ENCODE data around the gene DDX25.
"Not testable (repeated sequence)": the region's sequence is repeated elsewhere in the genome, so short reads cannot be mapped to it uniquely, and the experiment has no call there.

Gene DDX25

DNA sequence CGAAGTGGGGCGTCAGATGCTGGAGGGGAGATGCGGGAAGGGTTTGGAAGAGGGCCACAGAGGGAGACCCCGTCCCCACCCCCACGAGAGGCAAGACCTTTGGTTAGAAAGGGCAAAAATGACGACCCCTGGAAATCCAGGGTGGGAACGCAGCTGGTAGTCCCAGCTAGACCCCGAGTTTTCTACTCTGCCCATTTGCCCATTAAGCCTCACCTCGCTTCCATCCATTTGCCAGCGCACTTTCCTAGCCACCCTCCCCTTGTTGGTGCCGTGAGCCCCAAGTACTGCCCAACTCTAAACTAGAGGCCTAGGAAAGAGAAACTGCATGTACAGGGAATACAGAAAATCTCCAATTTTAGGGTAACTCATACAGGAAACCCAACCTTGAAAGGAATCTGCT, 370 bp downstream of the DDX25 start:
- no peak for DNase-seq (ENCODE audit: low spot score)

- no peak for DNase-seq (ENCODE audit: low spot score)
Observed at GRCh38 chr11:125910226-125910849, 6.0 kb downstream of the DDX25 start.

- DNase-seq (ENCODE audit: low spot score) = not testable (repeated sequence)
Observed at GRCh38 chr11:125914601-125915000, 10.3 kb downstream of the DDX25 start.

DNA sequence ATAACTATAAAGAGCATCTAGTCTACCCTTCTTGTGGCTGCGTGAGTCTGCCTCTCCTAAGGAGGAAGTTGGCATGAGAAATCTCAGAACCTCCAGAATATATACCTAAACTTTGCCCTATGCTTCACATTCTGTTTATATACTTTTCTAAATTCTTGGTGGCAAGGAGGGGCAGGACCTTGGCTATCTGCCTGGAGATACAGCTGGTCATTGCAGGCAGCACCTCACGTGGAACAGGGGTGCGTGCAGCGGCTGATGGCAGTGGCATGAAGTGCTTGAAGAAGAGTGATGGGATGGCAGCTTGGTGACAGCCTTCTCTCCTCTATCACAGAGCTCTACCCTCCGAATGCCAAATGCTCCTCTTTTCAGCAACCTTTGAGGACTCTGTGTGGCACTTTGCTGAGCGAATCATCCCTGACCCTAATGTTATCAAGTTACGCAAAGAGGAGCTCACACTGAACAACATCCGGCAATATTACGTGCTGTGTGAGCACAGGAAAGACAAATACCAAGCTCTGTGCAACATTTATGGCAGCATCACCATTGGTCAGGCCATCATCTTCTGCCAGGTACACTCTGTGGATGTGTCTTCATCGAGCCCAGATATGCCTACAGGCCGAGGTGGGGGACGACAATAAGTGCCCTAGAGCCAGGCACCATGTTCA, 12.5 kb downstream of the DDX25 start:
- no peak for DNase-seq (ENCODE audit: low spot score)

DNA sequence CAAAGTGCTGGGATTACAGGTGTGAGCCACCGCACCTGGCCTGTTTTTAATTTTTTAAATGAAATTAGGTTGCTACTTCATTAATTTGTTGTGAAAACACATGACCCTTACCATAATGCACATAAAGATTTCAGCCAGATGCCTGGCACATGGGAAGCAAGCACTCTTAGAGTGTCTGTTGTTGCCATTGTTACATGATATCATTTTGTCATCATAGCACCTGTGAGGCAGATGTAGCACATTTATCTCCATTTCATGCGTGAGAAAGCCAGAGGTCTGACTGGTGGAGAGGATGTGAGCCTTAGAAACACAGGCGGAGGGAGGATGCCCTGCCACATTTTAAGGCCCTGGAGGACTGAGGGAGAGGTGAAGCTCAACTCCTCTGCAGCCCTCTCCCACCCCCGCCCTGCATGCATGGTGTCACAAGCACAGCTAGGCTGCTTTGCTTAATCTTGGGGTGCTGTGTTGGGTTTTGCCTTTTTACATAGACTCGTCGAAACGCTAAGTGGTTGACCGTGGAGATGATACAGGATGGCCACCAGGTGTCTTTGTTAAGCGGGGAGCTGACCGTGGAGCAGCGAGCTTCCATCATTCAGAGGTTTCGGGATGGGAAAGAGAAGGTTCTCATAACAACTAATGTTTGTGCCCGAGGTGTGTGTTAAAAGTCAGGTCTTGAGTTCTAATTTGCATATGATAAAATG, 14.0 kb downstream of the DDX25 start:
- no peak for DNase-seq (ENCODE audit: low spot score)

GRCh38 chr11:125921042-125921441, 16.7 kb downstream of the DDX25 start:
- no peak for DNase-seq (ENCODE audit: low spot score)

GRCh38 chr11:125922156-125922555, 17.8 kb downstream of the DDX25 start:
- DNase-seq (ENCODE audit: low spot score) = no peak

DNA sequence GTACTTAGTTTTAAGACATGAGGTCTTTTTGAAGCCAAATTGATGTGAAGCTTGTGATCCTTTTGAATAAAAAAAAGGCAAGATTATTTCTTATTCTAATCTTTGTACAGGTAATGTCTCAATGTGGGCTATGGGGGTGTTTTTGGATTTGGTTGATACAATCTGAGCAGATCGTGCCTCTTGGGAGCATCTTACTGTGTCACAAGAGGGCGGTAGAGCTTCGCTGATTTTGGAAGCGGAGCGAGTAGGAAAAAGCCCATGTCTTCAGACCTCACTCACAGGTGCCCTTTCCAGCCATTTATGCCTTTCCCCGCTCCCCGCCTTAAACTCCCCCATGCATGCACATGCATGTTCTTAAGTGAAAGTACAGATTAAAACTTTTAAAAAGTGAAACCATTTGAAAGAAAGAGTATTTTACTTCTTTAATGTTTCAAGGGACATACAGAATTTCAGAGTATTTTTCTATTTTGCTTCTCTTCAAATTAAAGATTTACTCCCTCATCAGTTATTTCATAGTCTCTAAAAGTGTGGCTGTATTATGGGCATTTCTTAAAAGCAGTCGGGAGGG, 18.8 kb downstream of the DDX25 start:
- DNase-seq (ENCODE audit: low spot score) = peak; percentile 83

DNA sequence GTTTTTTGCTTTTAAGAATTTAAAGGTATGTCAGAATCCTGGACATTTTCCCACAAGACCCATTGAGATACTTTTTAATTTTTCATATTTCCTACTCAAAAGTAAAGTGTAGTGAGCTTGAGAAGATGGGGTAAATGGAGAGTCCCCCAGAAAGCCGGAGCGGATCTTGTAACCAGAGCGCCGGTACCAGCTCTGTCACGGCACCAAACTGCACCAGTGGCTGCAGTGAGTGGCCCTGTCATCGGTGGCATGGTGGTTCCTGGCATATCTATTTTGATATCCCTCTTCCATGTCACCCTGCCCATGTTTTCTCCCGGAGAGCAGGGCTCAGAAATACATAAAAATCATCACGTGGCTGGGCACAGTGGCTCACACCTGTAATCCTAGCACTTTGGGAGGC, 19.3 kb downstream of the DDX25 start:
- DNase-seq (ENCODE audit: low spot score) = no peak

- DNase-seq (ENCODE audit: low spot score) = no peak
Observed at GRCh38 chr11:125924384-125925007, 20.2 kb downstream of the DDX25 start.

DNA sequence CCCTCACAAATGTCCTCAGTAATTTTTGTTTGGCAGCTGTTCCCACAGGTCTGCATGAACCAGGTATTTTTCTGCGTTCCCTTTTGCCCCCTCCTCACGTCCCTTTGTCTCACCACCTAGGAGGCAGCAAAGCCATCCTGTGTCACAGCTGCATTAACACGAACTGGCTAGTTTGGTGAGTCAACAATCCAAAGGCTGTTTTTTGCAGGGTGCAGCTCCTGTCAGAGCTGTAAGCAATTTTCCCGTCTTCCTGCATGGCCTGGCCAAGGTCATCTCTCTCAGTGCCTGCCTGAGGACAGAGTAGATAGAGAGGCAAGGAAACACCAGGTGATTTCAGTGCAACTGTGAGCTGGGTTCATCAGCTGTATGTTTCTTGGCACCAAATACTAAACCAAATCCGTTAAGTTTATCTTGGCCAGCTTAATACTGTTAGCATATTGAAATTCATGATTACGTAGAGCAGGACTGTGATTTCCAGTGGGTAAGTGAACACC, 21.0 kb downstream of the DDX25 start:
- no peak for DNase-seq (ENCODE audit: low spot score)

DNA sequence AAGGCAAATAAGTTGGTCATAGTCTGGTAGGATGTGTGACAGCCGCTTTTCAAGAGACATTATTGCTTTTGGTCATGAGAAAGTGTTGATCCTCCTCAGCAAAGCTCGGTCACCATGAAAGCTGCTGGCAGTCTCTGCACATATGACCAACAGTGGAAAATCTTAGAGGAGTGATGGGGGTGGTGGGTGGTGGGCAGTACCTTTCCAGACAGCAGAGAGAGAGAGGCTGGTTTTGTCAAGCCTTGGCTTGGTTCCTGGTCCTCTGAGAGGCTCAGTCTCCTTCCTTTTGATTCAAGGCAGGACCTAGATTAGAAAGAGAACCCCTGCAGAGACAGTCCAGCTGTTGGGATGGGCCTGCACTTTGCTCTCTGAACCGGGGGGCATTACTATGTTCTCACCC, 21.5 kb downstream of the DDX25 start:
- DNase-seq (ENCODE audit: low spot score) = no peak

GRCh38 chr11:125926682-125927081, 22.4 kb downstream of the DDX25 start:
- no peak for DNase-seq (ENCODE audit: low spot score)

- DNase-seq (ENCODE audit: low spot score) = no peak
Observed at GRCh38 chr11:125929445-125930075, 25.3 kb downstream of the DDX25 start.

DNA sequence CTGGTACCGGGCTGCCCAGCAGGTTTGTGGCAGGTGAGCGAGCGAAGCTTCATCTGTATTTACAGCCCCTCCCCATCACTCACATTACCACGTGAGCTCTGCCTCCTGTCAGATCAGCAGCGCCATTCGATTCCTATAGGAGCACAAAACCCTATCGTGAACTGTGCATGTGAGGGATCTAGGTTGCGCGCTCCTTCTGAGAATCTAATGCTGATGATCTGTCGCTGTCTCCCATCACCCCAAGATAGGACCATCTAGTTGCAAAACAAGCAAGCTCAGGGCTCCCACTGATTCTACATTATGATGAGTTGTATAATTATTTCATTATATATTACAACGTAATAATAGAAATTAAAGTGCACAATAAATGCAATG, 25.8 kb downstream of the DDX25 start:
- no peak for DNase-seq (ENCODE audit: low spot score)

DNA sequence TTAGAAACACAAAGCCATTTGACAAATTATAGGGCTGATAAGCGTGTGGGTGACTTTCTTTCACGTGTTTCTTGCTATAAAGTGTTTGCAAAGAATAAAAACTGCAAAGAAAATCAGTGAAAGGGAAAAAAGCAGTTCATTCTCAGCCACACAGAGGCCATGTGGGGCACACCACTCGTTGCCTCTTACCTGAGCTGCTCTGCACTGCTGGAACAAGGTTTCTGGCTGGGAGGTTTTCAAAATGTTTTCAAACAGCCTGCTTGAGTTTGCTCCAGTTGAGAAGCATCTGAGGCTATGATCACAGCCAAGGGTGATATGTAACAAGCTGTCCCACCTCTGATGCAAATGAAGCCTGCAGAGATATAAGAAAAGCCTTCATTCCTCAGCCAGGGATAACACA, 26.8 kb downstream of the DDX25 start:
- no peak for DNase-seq (ENCODE audit: low spot score)

- no peak for DNase-seq (ENCODE audit: low spot score)
Observed at GRCh38 chr11:125931668-125932067, 27.4 kb downstream of the DDX25 start.

DNA sequence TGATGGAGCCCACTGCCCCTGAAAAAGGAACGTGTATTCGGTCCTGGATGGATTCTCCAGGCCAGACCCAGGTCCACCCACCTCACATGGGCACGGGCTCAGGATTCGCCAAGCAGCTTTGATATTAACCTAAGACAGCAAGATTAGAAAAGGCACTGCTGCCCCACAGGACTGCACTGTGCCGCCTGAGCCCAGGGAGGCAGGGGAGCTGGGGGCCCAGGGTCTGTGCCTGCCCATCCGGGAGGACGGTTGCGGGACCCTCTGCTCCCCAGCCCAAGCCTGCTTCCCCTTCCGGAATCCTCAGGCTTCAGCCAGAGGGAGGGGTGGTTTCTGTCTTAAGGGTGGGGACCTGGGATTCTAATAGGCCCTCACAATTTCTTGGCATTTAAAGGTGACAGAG, 28.0 kb downstream of the DDX25 start:
- DNase-seq (ENCODE audit: low spot score) = no peak

GRCh38 chr11:125933030-125933813, 28.9 kb downstream of the DDX25 start:
- DNase-seq (ENCODE audit: low spot score) = no peak

GRCh38 chr11:125934473-125934872, 30.2 kb downstream of the DDX25 start:
- DNase-seq (ENCODE audit: low spot score) = no peak

GRCh38 chr11:125935056-125935455, 30.7 kb downstream of the DDX25 start:
- DNase-seq (ENCODE audit: low spot score) = no peak
